Right lobe of liver (tissue), 6 donors: Measurements from ENCODE around the gene FSCB. TPM values are rescaled to one million over a fixed set of nuclear protein-coding genes. Genes with fewer than 3 reads are reported as not detected.

Experiments
- ATAC-seq, 4 donors: fragments of 200-7000 bp; cut with Tn5 transposase; one replicate each; pipeline ENCODE4 v1.9.1; 2020; ENCODE audit warnings: mild to moderate bottlenecking in 4 of 4, moderate library complexity in 4 of 4
- DNase-seq, 3 donors: peaks; one replicate each; pipeline ENCODE4 v3.0.0-alpha.2; 2020
- H3K27ac ChIP-seq, 3 donors: fragments of 200-600 bp; one replicate each; pipeline ENCODE4 v1.8.0; 2022
- H3K27me3 ChIP-seq, 2 donors: fragments of 200-600 bp; one replicate each; pipeline ENCODE4 v1.8.0; 2022
- H3K36me3 ChIP-seq, 4 donors: fragments of 200-600 bp; sonication (generic) in 1 of 4; one replicate each; pipeline versions ENCODE4 v1.5.1 to v1.8.0; 2017 to 2022; ENCODE audit warnings: control low read depth in 1 of 4
- H3K4me1 ChIP-seq, 4 donors: fragments of 200-600 bp; sonication (generic) in 1 of 4; one replicate each; pipeline versions ENCODE4 v1.5.1 to v1.8.0; 2017 to 2022; ENCODE audit warnings: control low read depth in 1 of 4
- H3K4me3 ChIP-seq, 3 donors: fragments of 200-600 bp; one replicate each; pipeline ENCODE4 v1.8.0; 2022
- H3K9me3 ChIP-seq, 4 donors: fragments of 200-600 bp; sonication (generic) in 1 of 4; one replicate each; pipeline versions ENCODE4 v1.5.1 to v1.8.0; 2017 to 2022; ENCODE audit warnings: control low read depth in 1 of 4
- POLR2A ChIP-seq: fragments of 450-650 bp; IDR thresholded peaks from one replicate; pipeline ENCODE4 v1.6.1; 2017; ENCODE audit warnings: antibody characterized with exemption, mild to moderate bottlenecking
- WGBS: methylation state at CpG from one replicate; pipeline ENCODE4 v1.1.6; 2018; ENCODE audit warnings: low coverage, low lambda C conversion rate; ENCODE audit not compliant: insufficient coverage; ENCODE audit errors: missing lambda C conversion rate; 5-methylcytosine and 5-hydroxymethylcytosine counted together
- intact Hi-C, 2 donors: fragments of 100-400 bp; cut with DNase I; formaldehyde crosslinking; loops; one replicate each; pipeline versions ENCODE4 v1.11.2 to v1.14.1; 2022
- long read RNA-seq: library from polyadenylated mRNA; unstranded; transcript quantifications from one replicate; pipeline ENCODE4 v2.0.0, GENCODE V29; 2019
- total RNA-seq, 6 experiments: library from RNA; depleted of rRNA in 2 of 6; stranded (reverse); fragments of >200 nt in 2 of 6; fragmentation: NEBNext Ultra II Directional in 3 of 6; extraction: Animal tissue kit (Norgen Biotek cat#: 25700) in 3 of 6; gene quantifications; one replicate each; pipeline versions ENCODE4 v1.1.0 to v1.2.4, GENCODE V29; 2016 to 2023
- TF ChIP-seq, protein P1 (sequence below), 4 donors: fragments of 200-600 bp in 3 of 4; fragments of 450-650 bp in 1 of 4; IDR thresholded peaks; one replicate each; pipeline versions ENCODE4 v1.5.1 to v1.8.0; 2016 to 2022; ENCODE audit warnings: antibody characterized with exemption in 4 of 4, mild to moderate bottlenecking in 2 of 4
- donor health status: DM: no; HTN: yes; CAD: no.
- donor health status: DM: no; HTN: no; CAD: no.
- donor health status: DM: no; HTN: no; CAD: no.
- donor health status: DM: no; HTN: yes; CAD: no.
- donor health status: DM: no; HTN: yes; CAD: no.

Gene FSCB, protein sequence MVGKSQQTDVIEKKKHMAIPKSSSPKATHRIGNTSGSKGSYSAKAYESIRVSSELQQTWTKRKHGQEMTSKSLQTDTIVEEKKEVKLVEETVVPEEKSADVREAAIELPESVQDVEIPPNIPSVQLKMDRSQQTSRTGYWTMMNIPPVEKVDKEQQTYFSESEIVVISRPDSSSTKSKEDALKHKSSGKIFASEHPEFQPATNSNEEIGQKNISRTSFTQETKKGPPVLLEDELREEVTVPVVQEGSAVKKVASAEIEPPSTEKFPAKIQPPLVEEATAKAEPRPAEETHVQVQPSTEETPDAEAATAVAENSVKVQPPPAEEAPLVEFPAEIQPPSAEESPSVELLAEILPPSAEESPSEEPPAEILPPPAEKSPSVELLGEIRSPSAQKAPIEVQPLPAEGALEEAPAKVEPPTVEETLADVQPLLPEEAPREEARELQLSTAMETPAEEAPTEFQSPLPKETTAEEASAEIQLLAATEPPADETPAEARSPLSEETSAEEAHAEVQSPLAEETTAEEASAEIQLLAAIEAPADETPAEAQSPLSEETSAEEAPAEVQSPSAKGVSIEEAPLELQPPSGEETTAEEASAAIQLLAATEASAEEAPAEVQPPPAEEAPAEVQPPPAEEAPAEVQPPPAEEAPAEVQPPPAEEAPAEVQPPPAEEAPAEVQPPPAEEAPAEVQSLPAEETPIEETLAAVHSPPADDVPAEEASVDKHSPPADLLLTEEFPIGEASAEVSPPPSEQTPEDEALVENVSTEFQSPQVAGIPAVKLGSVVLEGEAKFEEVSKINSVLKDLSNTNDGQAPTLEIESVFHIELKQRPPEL
- total RNA-seq: not detected
- long read RNA-seq: 0 reads

DNA sequence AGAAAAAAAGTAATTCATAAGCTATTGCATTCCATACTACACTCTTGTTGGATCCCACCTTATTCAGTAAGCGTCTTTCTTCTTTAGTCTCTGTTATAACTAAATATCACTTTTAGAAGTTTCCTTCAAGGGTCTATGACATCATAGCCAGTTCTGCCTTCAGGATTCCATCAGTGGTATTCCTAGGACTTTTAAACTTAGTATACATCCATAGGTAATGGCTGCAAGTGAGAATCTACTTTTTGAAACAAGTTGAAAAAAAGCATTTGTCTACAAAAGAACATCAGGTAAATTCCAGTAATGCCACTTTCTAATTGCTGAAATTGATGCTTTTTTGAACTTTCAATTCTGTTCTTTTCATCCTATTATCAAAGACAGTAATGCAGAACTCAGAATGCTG, at the start of gene FSCB:
FSCB (minus strand) TSS at position 101 of the 400 bp plus-strand sequence. CDS start 296 bp downstream, outside the sequence.
- intact Hi-C loops: no loop called here
- no peak within 1 kb of the TSS for H3K27ac ChIP-seq
- H3K4me3 ChIP-seq: no peak within 1 kb of the TSS
- ATAC-seq (no peak), DNase-seq (no peak)
- TF ChIP-seq POLR2A: no peak
- TF ChIP-seq, protein P1, sequence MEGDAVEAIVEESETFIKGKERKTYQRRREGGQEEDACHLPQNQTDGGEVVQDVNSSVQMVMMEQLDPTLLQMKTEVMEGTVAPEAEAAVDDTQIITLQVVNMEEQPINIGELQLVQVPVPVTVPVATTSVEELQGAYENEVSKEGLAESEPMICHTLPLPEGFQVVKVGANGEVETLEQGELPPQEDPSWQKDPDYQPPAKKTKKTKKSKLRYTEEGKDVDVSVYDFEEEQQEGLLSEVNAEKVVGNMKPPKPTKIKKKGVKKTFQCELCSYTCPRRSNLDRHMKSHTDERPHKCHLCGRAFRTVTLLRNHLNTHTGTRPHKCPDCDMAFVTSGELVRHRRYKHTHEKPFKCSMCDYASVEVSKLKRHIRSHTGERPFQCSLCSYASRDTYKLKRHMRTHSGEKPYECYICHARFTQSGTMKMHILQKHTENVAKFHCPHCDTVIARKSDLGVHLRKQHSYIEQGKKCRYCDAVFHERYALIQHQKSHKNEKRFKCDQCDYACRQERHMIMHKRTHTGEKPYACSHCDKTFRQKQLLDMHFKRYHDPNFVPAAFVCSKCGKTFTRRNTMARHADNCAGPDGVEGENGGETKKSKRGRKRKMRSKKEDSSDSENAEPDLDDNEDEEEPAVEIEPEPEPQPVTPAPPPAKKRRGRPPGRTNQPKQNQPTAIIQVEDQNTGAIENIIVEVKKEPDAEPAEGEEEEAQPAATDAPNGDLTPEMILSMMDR (IDR thresholded peaks at IDR 0.05): no peak
- no peaks in the 10 kb centered on the region for H3K27me3 ChIP-seq
- H3K36me3 ChIP-seq: no peaks in the 10 kb centered on the region
- no peaks in the 10 kb centered on the region for H3K4me1 ChIP-seq
- WGBS: 36% methylated on average over 1 of the region's 1 CpG
- H3K9me3 ChIP-seq: no peaks in the 10 kb centered on the region

DNA sequence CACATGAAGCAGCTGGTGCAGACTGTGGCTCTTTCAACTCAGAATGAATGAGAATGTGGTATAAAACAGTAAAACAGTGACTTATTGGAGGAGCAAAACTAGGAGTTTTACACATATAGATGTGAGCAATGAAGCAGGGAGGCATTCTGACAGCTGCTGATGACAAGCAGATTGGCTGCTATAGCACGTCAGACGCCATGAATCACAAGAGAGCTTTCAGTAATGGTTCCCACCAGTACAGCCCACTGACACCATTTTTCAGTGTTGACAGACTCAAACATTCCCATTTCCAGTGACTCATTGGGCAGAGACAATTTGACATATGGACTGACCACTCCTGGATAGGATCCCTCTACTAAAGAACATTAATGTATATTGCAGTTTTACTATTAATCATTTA, 24.6 kb upstream of the FSCB start:
- intact Hi-C loops: no loop called here
- DNase-seq: no peak
- no peak for ATAC-seq
- Histone ChIP-seq H3K4me3 (no peak overlapping the region), H3K9me3 (no peaks in the 10 kb centered on the region), H3K27ac (no peak overlapping the region), H3K27me3 (no peaks in the 10 kb centered on the region), H3K4me1 (no peaks in the 10 kb centered on the region), H3K36me3 (no peaks in the 10 kb centered on the region)
- WGBS: 67% methylated on average over 2 of the region's 2 CpGs
- TF ChIP-seq POLR2A: no peak
- TF ChIP-seq, protein P1 (IDR thresholded peaks at IDR 0.05): no peak

DNA sequence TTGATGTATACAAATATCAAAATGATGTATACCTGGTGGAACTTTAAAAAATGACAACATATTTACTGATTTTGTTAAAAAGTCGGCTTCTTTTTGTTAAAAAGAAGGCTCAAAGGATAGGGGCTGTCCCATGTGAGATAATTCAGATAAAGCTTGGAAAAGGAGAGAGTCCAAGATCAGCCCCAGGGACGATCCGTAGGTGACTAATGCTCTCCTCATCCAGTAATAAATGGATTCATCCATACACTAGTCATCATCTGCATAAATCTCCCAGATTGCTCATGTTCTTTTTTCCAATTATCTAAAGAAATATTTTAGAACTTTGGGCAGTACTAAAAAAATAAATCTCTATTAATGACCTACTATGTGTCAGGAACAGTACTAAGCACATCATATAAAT, 23.4 kb upstream of the FSCB start:
- intact Hi-C loops: no loop called here
- Histone ChIP-seq H3K4me1 (no peaks in the 10 kb centered on the region), H3K4me3 (no peak overlapping the region), H3K9me3 (no peaks in the 10 kb centered on the region), H3K36me3 (no peaks in the 10 kb centered on the region), H3K27ac (no peak overlapping the region), H3K27me3 (no peaks in the 10 kb centered on the region)
- no peak for DNase-seq
- no peak for ATAC-seq
- WGBS: 46% methylated on average over 3 of the region's 3 CpGs
- TF ChIP-seq POLR2A: no peak
- TF ChIP-seq, protein P1 (IDR thresholded peaks at IDR 0.05): no peak

DNA sequence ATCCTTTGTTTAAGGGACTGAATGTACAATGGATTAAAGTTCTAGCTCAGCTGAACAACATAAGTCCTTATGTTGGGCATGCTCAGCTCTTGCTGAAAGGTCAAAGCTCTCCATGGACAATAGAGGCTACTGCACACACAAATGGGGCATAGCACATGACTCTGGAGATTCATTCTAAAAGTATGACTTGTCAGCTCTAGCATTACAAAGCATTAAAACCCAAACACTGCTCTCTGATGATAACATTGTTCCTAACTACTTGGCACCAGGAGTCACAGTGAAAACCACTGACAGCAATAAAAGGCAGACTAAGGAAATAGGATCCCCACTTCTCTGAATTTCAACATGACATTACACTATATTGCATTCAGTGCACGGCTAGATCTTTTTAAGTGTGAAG, 21.9 kb upstream of the FSCB start:
- no peak for TF ChIP-seq POLR2A
- TF ChIP-seq, protein P1 (IDR thresholded peaks at IDR 0.05): no peak
- H3K4me1 ChIP-seq: no peaks in the 10 kb centered on the region
- intact Hi-C loops: no loop called here
- 20% methylated on average over 1 of the region's 1 CpG for WGBS
- DNase-seq: no peak
- H3K4me3 ChIP-seq: no peak overlapping the region
- no peaks in the 10 kb centered on the region for H3K27me3 ChIP-seq
- no peaks in the 10 kb centered on the region for H3K36me3 ChIP-seq
- no peaks in the 10 kb centered on the region for H3K9me3 ChIP-seq
- ATAC-seq: no peak
- H3K27ac ChIP-seq: no peak overlapping the region
